H9 (cell line): ENCODE results near the gene TNRC6C. TPM values are rescaled to one million over a fixed set of nuclear protein-coding genes. Genes with fewer than 3 reads are reported as not detected.

Source experiments
- DNase-seq: peaks from one replicate; pipeline ENCODE4 v3.0.0-alpha.2; 2017
- H2AFZ ChIP-seq: one replicate; pipeline ENCODE4 v1.6.1; 2013; ENCODE audit warnings: mild to moderate bottlenecking, low read length, control low read depth, moderate library complexity
- H2AK5ac ChIP-seq: 2 replicates; pipeline ENCODE4 v1.6.1; 2013; ENCODE audit warnings: low read length, control low read depth, mixed read lengths; ENCODE audit not compliant: insufficient read length
- H2BK120ac ChIP-seq: one replicate; pipeline ENCODE4 v1.6.1; 2013; ENCODE audit warnings: low read depth, mild to moderate bottlenecking, low read length, control low read depth, inconsistent platforms; ENCODE audit not compliant: poor library complexity, severe bottlenecking
- H2BK12ac ChIP-seq: 2 replicates; pipeline ENCODE4 v1.6.1; 2013; ENCODE audit warnings: low read length, control low read depth, mixed read lengths, low read depth; ENCODE audit not compliant: insufficient read length
- H2BK15ac ChIP-seq: 2 replicates; pipeline ENCODE4 v1.6.1; 2013; ENCODE audit warnings: low read depth, low read length, control low read depth
- H2BK20ac ChIP-seq: one replicate; pipeline ENCODE4 v1.6.1; 2013; ENCODE audit warnings: low read depth, mild to moderate bottlenecking, low read length, control low read depth, inconsistent platforms; ENCODE audit not compliant: poor library complexity, severe bottlenecking
- H2BK5ac ChIP-seq: 2 replicates; pipeline ENCODE4 v1.6.1; 2013; ENCODE audit warnings: low read length, control low read depth, mixed read lengths; ENCODE audit not compliant: insufficient read length
- H3K14ac ChIP-seq: 2 replicates; pipeline ENCODE4 v1.6.1; 2013; ENCODE audit warnings: low read length, control low read depth; ENCODE audit not compliant: insufficient read depth
- H3K18ac ChIP-seq: 2 replicates; pipeline ENCODE4 v1.6.1; 2013; ENCODE audit warnings: low read depth, mild to moderate bottlenecking, mixed read lengths, low read length, control low read depth; ENCODE audit not compliant: insufficient read length
- H3K23ac ChIP-seq: 2 replicates; pipeline ENCODE4 v1.6.1; 2013; ENCODE audit warnings: low read length, control low read depth, mixed read lengths, low read depth; ENCODE audit not compliant: insufficient read length
- H3K23me2 ChIP-seq: 2 replicates; pipeline ENCODE4 v1.6.1; 2013; ENCODE audit warnings: low read depth, mild to moderate bottlenecking, mixed read lengths, low read length, control low read depth; ENCODE audit not compliant: insufficient read length, poor library complexity, severe bottlenecking
- H3K27ac ChIP-seq: 2 replicates; pipeline ENCODE4 v1.5.1; 2013; ENCODE audit warnings: low read length, control low read depth, mixed read lengths, low read depth; ENCODE audit not compliant: insufficient read length
- H3K27me3 ChIP-seq: 2 replicates; pipeline ENCODE4 v1.6.1; 2013; ENCODE audit warnings: low read length, control low read depth, inconsistent platforms; ENCODE audit not compliant: insufficient read depth
- H3K4ac ChIP-seq: 2 replicates; pipeline ENCODE4 v1.6.1; 2013; ENCODE audit warnings: low read depth, mild to moderate bottlenecking, control low read depth, inconsistent platforms, low read length, moderate library complexity
- H3K4me1 ChIP-seq: 2 replicates; pipeline ENCODE4 v1.6.1; 2013; ENCODE audit warnings: low read length, control low read depth, inconsistent platforms; ENCODE audit not compliant: insufficient read depth
- H3K4me2 ChIP-seq: 2 replicates; pipeline ENCODE4 v1.6.1; 2013; ENCODE audit warnings: low read length, control low read depth, mixed read lengths; ENCODE audit not compliant: insufficient read length, insufficient read depth
- H3K56ac ChIP-seq: 2 replicates; pipeline ENCODE4 v1.6.1; 2013; ENCODE audit warnings: low read depth, mild to moderate bottlenecking, mixed read lengths, low read length, control low read depth; ENCODE audit not compliant: insufficient read length
- H3K79me1 ChIP-seq: 2 replicates; pipeline ENCODE4 v1.6.1; 2013; ENCODE audit warnings: low read depth, mild to moderate bottlenecking, moderate library complexity, low read length, control low read depth, inconsistent platforms; ENCODE audit not compliant: insufficient read depth, poor library complexity, severe bottlenecking
- H3K79me2 ChIP-seq: 2 replicates; pipeline ENCODE4 v1.6.1; 2013; ENCODE audit warnings: low read length, control low read depth, inconsistent platforms; ENCODE audit not compliant: insufficient read depth
- H3K9ac ChIP-seq: 2 replicates; pipeline ENCODE4 v1.6.1; 2013; ENCODE audit warnings: low read length, control low read depth, mixed read lengths; ENCODE audit not compliant: insufficient read length; ENCODE audit errors: extremely low read depth
- H3K9me3 ChIP-seq: one replicate; pipeline ENCODE4 v1.6.1; 2013; ENCODE audit warnings: low read depth, low read length, inconsistent platforms; ENCODE audit not compliant: control insufficient read depth
- H3T11ph ChIP-seq: one replicate; pipeline ENCODE4 v1.6.1; 2013; ENCODE audit warnings: mild to moderate bottlenecking, low read length, control low read depth, inconsistent platforms
- H4K20me1 ChIP-seq: one replicate; pipeline ENCODE4 v1.6.1; 2013; ENCODE audit not compliant: control insufficient read depth, insufficient read length, insufficient read depth
- H4K5ac ChIP-seq: 2 replicates; pipeline ENCODE4 v1.6.1; 2013; ENCODE audit warnings: low read depth, mild to moderate bottlenecking, mixed read lengths, low read length, control low read depth; ENCODE audit not compliant: insufficient read length
- H4K8ac ChIP-seq: replicated peaks from 2 replicates; pipeline ENCODE4 v1.6.1; 2013; ENCODE audit warnings: low read length, control low read depth, mixed read lengths, low read depth; ENCODE audit not compliant: insufficient read length
- H4K91ac ChIP-seq: 2 replicates; pipeline ENCODE4 v1.6.1; 2013; ENCODE audit warnings: low read depth, mild to moderate bottlenecking, moderate library complexity, mixed read lengths, low read length, control low read depth; ENCODE audit not compliant: insufficient read length
- H3K27ac Mint-ChIP-seq, 3 experiments: 2 replicates in 2 of 3; 3 replicates in 1 of 3; pipeline ENCODE4 v1.8.0; 2020 to 2021; ENCODE audit warnings: mixed read lengths in 3 of 3, mild to moderate bottlenecking in 1 of 3, moderate library complexity in 1 of 3
- H3K27me3 Mint-ChIP-seq: 2 replicates; pipeline ENCODE4 v1.8.0; 2021; ENCODE audit warnings: low read depth, mild to moderate bottlenecking, moderate library complexity, mixed read lengths
- H3K36me3 Mint-ChIP-seq, 3 experiments: 2 replicates in 2 of 3; 3 replicates in 1 of 3; pipeline ENCODE4 v1.8.0; 2020 to 2021; ENCODE audit warnings: low read depth in 3 of 3, mixed read lengths in 3 of 3; ENCODE audit not compliant: insufficient read depth in 1 of 3
- H3K4me1 Mint-ChIP-seq, 2 experiments: 2 replicates each; pipeline ENCODE4 v1.8.0; 2020; ENCODE audit warnings: mixed read lengths in 2 of 2
- H3K4me3 Mint-ChIP-seq, 2 experiments: 2 replicates in 1 of 2; 3 replicates in 1 of 2; pipeline ENCODE4 v1.8.0; 2020 to 2021; ENCODE audit warnings: mild to moderate bottlenecking in 2 of 2, mixed read lengths in 2 of 2, moderate library complexity in 1 of 2
- H3K9me3 Mint-ChIP-seq, 2 experiments: 2 replicates in 1 of 2; 3 replicates in 1 of 2; pipeline ENCODE4 v1.8.0; 2020; ENCODE audit warnings: mild to moderate bottlenecking in 2 of 2, mixed read lengths in 2 of 2, moderate library complexity in 1 of 2
- WGBS: extraction: QIAGEN DNeasy Blood & Tissue Kit; methylation state at CpG from one replicate; pipeline ENCODE4 v1.1.7; 2013; ENCODE audit warnings: missing lambda C conversion rate, low lambda C conversion rate, mixed read lengths; ENCODE audit not compliant: insufficient read length; ENCODE audit errors: extremely low coverage; 5-methylcytosine and 5-hydroxymethylcytosine counted together
- total RNA-seq: library from RNA; stranded (reverse); gene quantifications from 2 replicates; pipeline ENCODE4 v1.2.1, GENCODE V29; 2021
- TF ChIP-seq, protein P1 (sequence below): fragments of 200-600 bp; sonication (generic); conservative IDR thresholded peaks from 3 replicates; pipeline ENCODE4 v1.8.0; 2021; ENCODE audit warnings: antibody characterized with exemption, mild to moderate bottlenecking

TNRC6C gene
- total RNA-seq, 1 experiment from 2014 or later = 24.7 TPM

DNA sequence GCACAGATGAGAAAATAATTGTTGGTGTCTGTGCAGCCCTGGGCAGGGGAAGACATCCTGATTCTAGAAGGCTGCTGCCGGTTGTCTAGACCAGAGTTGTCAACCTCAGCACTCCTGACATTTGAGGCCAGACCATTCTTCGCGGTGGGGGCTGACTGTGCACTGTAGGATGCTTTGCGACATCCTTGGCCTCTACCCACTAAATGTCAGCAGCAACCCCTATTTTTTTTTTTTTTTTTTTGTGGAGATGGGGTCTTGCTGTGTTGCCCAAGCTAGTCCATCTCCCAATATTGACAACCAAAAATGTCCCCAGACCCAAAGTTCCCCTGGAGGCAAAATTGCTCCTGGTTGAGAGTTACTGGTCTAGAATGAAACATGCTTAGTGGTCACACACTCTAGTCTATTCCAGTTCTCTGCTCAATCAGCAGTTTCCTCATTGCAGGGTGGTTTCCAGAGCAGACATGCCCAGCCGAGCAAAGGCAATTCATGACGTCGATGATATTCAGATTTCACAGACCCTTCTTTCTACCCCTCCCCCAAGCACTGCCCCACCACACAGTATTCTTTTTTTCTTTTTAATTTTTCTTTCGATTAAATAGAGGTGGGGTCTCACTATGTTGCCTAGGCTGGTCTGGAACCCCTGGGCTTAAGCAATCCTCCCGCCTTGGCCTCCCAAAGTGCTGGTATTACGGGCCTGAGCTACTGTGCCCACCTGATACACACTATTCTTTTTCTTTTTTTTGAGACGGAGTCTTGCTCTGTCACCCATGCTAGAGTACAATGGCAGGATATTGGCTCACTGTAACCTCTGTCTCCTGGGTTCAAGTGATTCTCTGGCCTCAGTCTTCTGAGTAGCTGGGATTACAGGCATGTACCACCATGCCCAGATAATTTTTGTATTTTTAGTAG lies 196.7 kb downstream of the TNRC6C start:
- H3K27me3 Mint-ChIP-seq = peaks cover 1% of the 10 kb centered on the region; the same call in 1 of the 2 replicates
- no peak overlapping the region for H2BK15ac ChIP-seq
- no peak overlapping the region for H2AFZ ChIP-seq
- H3T11ph ChIP-seq = no peak overlapping the region
- no peaks in the 10 kb centered on the region for H3K4me1 ChIP-seq
- H3K27ac Mint-ChIP-seq = no peak overlapping the region
- no peaks in the 10 kb centered on the region for H3K27me3 ChIP-seq
- H4K91ac ChIP-seq = no peak overlapping the region
- no peak overlapping the region for H3K4me3 Mint-ChIP-seq
- H3K14ac ChIP-seq = no peak overlapping the region; the same call in 1 of the 2 replicates
- no peak overlapping the region for H3K27ac ChIP-seq
- no peaks in the 10 kb centered on the region for H4K20me1 ChIP-seq
- no peaks in the 10 kb centered on the region for H3K9me3 Mint-ChIP-seq
- no peak for DNase-seq
- H3K36me3 Mint-ChIP-seq = no peaks in the 10 kb centered on the region; a peak in 1 of 7 replicates
- no peaks in the 10 kb centered on the region for H3K9me3 ChIP-seq
- no peak overlapping the region for H2AK5ac ChIP-seq
- H4K5ac ChIP-seq = no peak overlapping the region
- no peak overlapping the region for H3K18ac ChIP-seq
- no peak overlapping the region for H3K9ac ChIP-seq
- H2BK120ac ChIP-seq = no peak overlapping the region
- H3K4me2 ChIP-seq = no peak overlapping the region
- no peaks in the 10 kb centered on the region for H3K23me2 ChIP-seq
- peaks cover 2 to 17% of the 10 kb centered on the region in 2 experiments; a peak in 3 of 4 replicates for H3K4me1 Mint-ChIP-seq
- H2BK20ac ChIP-seq = no peak overlapping the region
- H3K23ac ChIP-seq = no peak overlapping the region
- H3K79me2 ChIP-seq = no peaks in the 10 kb centered on the region
- WGBS = no CpG with 5 or more reads among the region's 11 CpGs
- no peak overlapping the region for H2BK12ac ChIP-seq
- no peak overlapping the region for H3K56ac ChIP-seq
- no peak overlapping the region for H3K4ac ChIP-seq
- H3K79me1 ChIP-seq = no peaks in the 10 kb centered on the region
- TF ChIP-seq, protein P1, sequence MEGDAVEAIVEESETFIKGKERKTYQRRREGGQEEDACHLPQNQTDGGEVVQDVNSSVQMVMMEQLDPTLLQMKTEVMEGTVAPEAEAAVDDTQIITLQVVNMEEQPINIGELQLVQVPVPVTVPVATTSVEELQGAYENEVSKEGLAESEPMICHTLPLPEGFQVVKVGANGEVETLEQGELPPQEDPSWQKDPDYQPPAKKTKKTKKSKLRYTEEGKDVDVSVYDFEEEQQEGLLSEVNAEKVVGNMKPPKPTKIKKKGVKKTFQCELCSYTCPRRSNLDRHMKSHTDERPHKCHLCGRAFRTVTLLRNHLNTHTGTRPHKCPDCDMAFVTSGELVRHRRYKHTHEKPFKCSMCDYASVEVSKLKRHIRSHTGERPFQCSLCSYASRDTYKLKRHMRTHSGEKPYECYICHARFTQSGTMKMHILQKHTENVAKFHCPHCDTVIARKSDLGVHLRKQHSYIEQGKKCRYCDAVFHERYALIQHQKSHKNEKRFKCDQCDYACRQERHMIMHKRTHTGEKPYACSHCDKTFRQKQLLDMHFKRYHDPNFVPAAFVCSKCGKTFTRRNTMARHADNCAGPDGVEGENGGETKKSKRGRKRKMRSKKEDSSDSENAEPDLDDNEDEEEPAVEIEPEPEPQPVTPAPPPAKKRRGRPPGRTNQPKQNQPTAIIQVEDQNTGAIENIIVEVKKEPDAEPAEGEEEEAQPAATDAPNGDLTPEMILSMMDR = no peak
- H4K8ac ChIP-seq = no peak overlapping the region
- H2BK5ac ChIP-seq = no peak overlapping the region

Other genes starting within 250 kb of the TNRC6C start
- 85.7 and 86.8 TPM in 2 replicates for gene TMC6, start 170.1 kb downstream of the TNRC6C start, total RNA-seq
- gene TMC8, start 172.1 kb downstream of the TNRC6C start, total RNA-seq = 1.0 and 1.9 TPM in 2 replicates
- not detected in 2 replicates for gene C17orf99, start 187.7 kb downstream of the TNRC6C start, total RNA-seq
- gene SYNGR2, start 209.9 kb downstream of the TNRC6C start, total RNA-seq = 41.0 and 43.9 TPM in 2 replicates
- gene TK1, start 228.3 kb downstream of the TNRC6C start, total RNA-seq = 95.8 and 98.7 TPM in 2 replicates
- 54.7 and 64.1 TPM in 2 replicates for gene AFMID, start 228.7 kb downstream of the TNRC6C start, total RNA-seq